Loucy (cell line): ENCODE results near the gene SIRPA.

Experiments used
- H2AFZ ChIP-seq: fragments of 200-600 bp; sonication (generic); 2 replicates; pipeline ENCODE4 v1.6.0; 2016; ENCODE audit warnings: antibody characterized with exemption, mild to moderate bottlenecking, low read length, moderate library complexity
- H3F3A ChIP-seq: fragments of 200-600 bp; 2 replicates; pipeline ENCODE4 v1.6.0; 2016; ENCODE audit warnings: antibody characterized with exemption, low read depth, mild to moderate bottlenecking
- H3K27me3 ChIP-seq: fragments of 200-600 bp; sonication (generic); 2 replicates; pipeline ENCODE4 v1.6.1; 2014; ENCODE audit warnings: low read length, mild to moderate bottlenecking; ENCODE audit not compliant: insufficient read depth, poor library complexity, severe bottlenecking
- H3K36me3 ChIP-seq: fragments of 200-600 bp; sonication (generic); 2 replicates; pipeline ENCODE4 v1.6.1; 2016; ENCODE audit warnings: low read length; ENCODE audit not compliant: insufficient read depth
- H3K4me1 ChIP-seq: fragments of 200-600 bp; sonication (generic); 2 replicates; pipeline ENCODE4 v1.5.1; 2014; ENCODE audit warnings: low read length, mild to moderate bottlenecking; ENCODE audit not compliant: insufficient read depth, poor library complexity, severe bottlenecking
- H3K4me2 ChIP-seq: fragments of 200-600 bp; sonication (generic); 2 replicates; pipeline ENCODE4 v1.6.0; 2014; ENCODE audit warnings: antibody characterized with exemption, low read length, low read depth, mild to moderate bottlenecking; ENCODE audit not compliant: poor library complexity, severe bottlenecking
- H3K4me3 ChIP-seq: fragments of 200-600 bp; sonication (generic); 2 replicates; pipeline ENCODE4 v1.5.1; 2014; ENCODE audit warnings: low read length, mild to moderate bottlenecking, mixed read lengths; ENCODE audit not compliant: poor library complexity, severe bottlenecking
- H3K79me2 ChIP-seq: fragments of 200-600 bp; sonication (generic); 2 replicates; pipeline ENCODE4 v1.6.1; 2014; ENCODE audit warnings: low read length; ENCODE audit not compliant: insufficient read depth
- H3K9ac ChIP-seq: fragments of 200-600 bp; sonication (generic); 2 replicates; pipeline ENCODE4 v1.6.0; 2014; ENCODE audit warnings: mild to moderate bottlenecking, low read depth, low read length, moderate library complexity; ENCODE audit not compliant: poor library complexity, severe bottlenecking
- H3K9me2 ChIP-seq: fragments of 200-600 bp; sonication (generic); replicated peaks from 2 replicates; pipeline ENCODE4 v1.6.1; 2016; ENCODE audit warnings: low read depth, low read length, mixed read lengths
- H3K9me3 ChIP-seq: fragments of 200-600 bp; sonication (generic); 2 replicates; pipeline ENCODE4 v1.6.1; 2014; ENCODE audit warnings: mild to moderate bottlenecking, antibody characterized with exemption, low read length, low read depth; ENCODE audit not compliant: insufficient read depth
- H4K20me1 ChIP-seq: fragments of 200-600 bp; sonication (generic); 2 replicates; pipeline ENCODE4 v1.6.0; 2014; ENCODE audit warnings: antibody characterized with exemption, low read length, mild to moderate bottlenecking; ENCODE audit not compliant: insufficient read depth, poor library complexity, severe bottlenecking
- CTCF ChIP-seq: fragments of 200-600 bp; sonication (generic); conservative IDR thresholded peaks from 2 replicates; pipeline ENCODE4 v1.5.1; 2014; ENCODE audit warnings: mild to moderate bottlenecking, antibody characterized with exemption, low read length
- EZH2phosphoT487 ChIP-seq: fragments of 200-600 bp; IDR thresholded peaks from 2 replicates; pipeline ENCODE4 v1.6.1; 2018; ENCODE audit warnings: antibody characterized with exemption, mild to moderate bottlenecking, moderate library complexity, borderline replicate concordance

Gene SIRPA

GRCh38 chr20:1897965-1898464 lies 2.8 kb downstream of the SIRPA start:
- Histone ChIP-seq H3F3A (no peaks in the 10 kb centered on the region), H3K36me3 (no peaks in the 10 kb centered on the region), H3K79me2 (no peaks in the 10 kb centered on the region), H3K27me3 (peaks cover 15% of the 10 kb centered on the region), H3K4me2 (no peak overlapping the region), H3K4me1 (no peaks in the 10 kb centered on the region), H2AFZ (no peak overlapping the region), H4K20me1 (no peaks in the 10 kb centered on the region), H3K9me3 (no peaks in the 10 kb centered on the region), H3K4me3 (no peak overlapping the region), H3K9ac (no peak overlapping the region), H3K9me2 (no peaks in the 10 kb centered on the region)
- no peak for TF ChIP-seq CTCF
- no peak for TF ChIP-seq EZH2phosphoT487

GRCh38 chr20:1898482-1899240 lies 3.5 kb downstream of the SIRPA start:
- Histone ChIP-seq H2AFZ (no peak overlapping the region), H3K9me3 (no peaks in the 10 kb centered on the region), H3K4me2 (no peak overlapping the region), H4K20me1 (no peaks in the 10 kb centered on the region), H3K4me3 (no peak overlapping the region), H3K27me3 (peaks cover 15% of the 10 kb centered on the region), H3K4me1 (no peaks in the 10 kb centered on the region), H3F3A (no peaks in the 10 kb centered on the region), H3K36me3 (no peaks in the 10 kb centered on the region), H3K9ac (no peak overlapping the region), H3K79me2 (no peaks in the 10 kb centered on the region), H3K9me2 (no peaks in the 10 kb centered on the region)
- no peak for TF ChIP-seq EZH2phosphoT487
- no peak for TF ChIP-seq CTCF

GRCh38 chr20:1899241-1899525 lies 4.0 kb downstream of the SIRPA start:
- no peaks in the 10 kb centered on the region for H3K36me3 ChIP-seq
- H3K4me2 ChIP-seq, result no peak overlapping the region
- no peaks in the 10 kb centered on the region for H4K20me1 ChIP-seq
- H3F3A ChIP-seq, result no peaks in the 10 kb centered on the region
- no peak overlapping the region for H3K4me3 ChIP-seq
- no peaks in the 10 kb centered on the region for H3K9me3 ChIP-seq
- H3K9ac ChIP-seq, result no peak overlapping the region
- peaks cover 15% of the 10 kb centered on the region for H3K27me3 ChIP-seq
- H3K9me2 ChIP-seq, result no peaks in the 10 kb centered on the region
- TF ChIP-seq EZH2phosphoT487, result no peak
- no peak for TF ChIP-seq CTCF
- no peaks in the 10 kb centered on the region for H3K79me2 ChIP-seq
- no peak overlapping the region for H2AFZ ChIP-seq
- H3K4me1 ChIP-seq, result no peaks in the 10 kb centered on the region
